HCT116 (cell line): ENCODE measurements around the gene ARSJ. TPM values are rescaled to one million over a fixed set of nuclear protein-coding genes. Genes with fewer than 3 reads are reported as not detected.

Experiments
- ATAC-seq: fragments of 200-7000 bp; cut with Tn5 transposase; 2 replicates; pipeline ENCODE4 v1.9.1; 2020; ENCODE audit warnings: mild to moderate bottlenecking, moderate library complexity
- BruUV-seq: library from RNA; stranded (reverse); fragments of 400-500 nt; replicated peaks from 2 replicates; lab custom pipeline; 2021; lab: Mats Ljungman, UMichigan
- CTCF ChIA-PET: fragments of 300-600 bp; sonication (Branson Sonifier 250); formaldehyde crosslinking; loops from one replicate; lab custom pipeline; 2021; ENCODE audit warnings: antibody characterized with exemption; lab: Charles Lee
- POLR2A ChIA-PET: fragments of 300-600, 350-600 bp; sonication (Branson Sonifier 250); formaldehyde crosslinking; loops from one replicate; lab custom pipeline; 2021; ENCODE audit warnings: antibody characterized with exemption; lab: Charles Lee
- RAD21 ChIA-PET, 2 experiments: fragments of 300-600 bp; sonication (Branson Sonifier 250); formaldehyde crosslinking; loops; one replicate each; lab custom pipeline; 2023; ENCODE audit warnings: low total read pairs in 2 of 2; ENCODE audit not compliant: uncharacterized antibody in 2 of 2, unreplicated experiment in 2 of 2, low non-redundant PET in 1 of 2; lab: Charles Lee
- DNase-seq: peaks from one replicate; pipeline ENCODE4 v3.0.0-alpha.2; 2010; ENCODE audit warnings: low read depth, low spot score
- H2AFZ ChIP-seq: fragments of 200-600 bp; shearing (Covaris generic), sonication (generic); 2 replicates; pipeline ENCODE4 v1.6.1; 2017; ENCODE audit warnings: low read depth, mixed run types, mixed read lengths, antibody characterized with exemption, low read length; ENCODE audit not compliant: poor library complexity, severe bottlenecking
- H3K27ac ChIP-seq: 2 replicates; pipeline ENCODE4 v1.5.1; 2012; ENCODE audit warnings: low read depth, low read length
- H3K27me3 ChIP-seq: fragments of 200-600 bp; sonication (generic); 2 replicates; pipeline ENCODE4 v1.6.1; 2016; ENCODE audit warnings: mixed run types, low read length, mixed read lengths; ENCODE audit not compliant: insufficient read depth
- H3K36me3 ChIP-seq, 2 experiments: fragments of 200-500 bp in 1 of 2; fragments of 200-600 bp in 1 of 2; sonication (Bioruptor generic) in 1 of 2; sonication (generic) in 1 of 2; 2 replicates each; pipeline versions ENCODE4 v1.5.1 to v1.6.1; 2014 to 2016; ENCODE audit warnings: low read length in 2 of 2, inconsistent platforms in 1 of 2, mixed read lengths in 1 of 2, mixed run types in 1 of 2; ENCODE audit not compliant: insufficient read depth in 2 of 2, control insufficient read depth in 1 of 2
- H3K4me1 ChIP-seq, 2 experiments: fragments of 200-600 bp in 1 of 2; sonication (generic) in 1 of 2; 2 replicates each; pipeline versions ENCODE4 v1.5.1 to v1.6.1; 2012 to 2017; ENCODE audit warnings: low read length in 2 of 2, inconsistent platforms in 1 of 2, mild to moderate bottlenecking in 1 of 2, mixed read lengths in 1 of 2, mixed run types in 1 of 2, moderate library complexity in 1 of 2; ENCODE audit not compliant: insufficient read depth in 2 of 2, control insufficient read depth in 1 of 2
- H3K4me2 ChIP-seq: fragments of 200-600 bp; sonication (generic); 2 replicates; pipeline ENCODE4 v1.6.1; 2017; ENCODE audit warnings: mixed run types, low read length, mixed read lengths
- H3K4me3 ChIP-seq, 2 experiments: fragments of 200-600 bp in 1 of 2; sonication (generic) in 1 of 2; replicated peaks in 1 of 2; 2 replicates each; pipeline ENCODE4 v1.5.1; 2011 to 2016; ENCODE audit warnings: low read length in 2 of 2, control low read depth in 1 of 2, low read depth in 1 of 2, mild to moderate bottlenecking in 1 of 2, mixed read lengths in 1 of 2, mixed run types in 1 of 2
- H3K79me2 ChIP-seq: fragments of 200-600 bp; sonication (generic); 2 replicates; pipeline ENCODE4 v1.6.1; 2017; ENCODE audit warnings: mild to moderate bottlenecking, mixed run types, low read length, moderate library complexity, mixed read lengths; ENCODE audit not compliant: insufficient read depth
- H3K9ac ChIP-seq: fragments of 200-600 bp; sonication (generic); 2 replicates; pipeline ENCODE4 v1.6.1; 2016; ENCODE audit warnings: low read length, mixed read lengths
- H3K9me2 ChIP-seq: fragments of 200-600 bp; sonication (generic), shearing (Covaris generic); 2 replicates; pipeline ENCODE4 v1.6.1; 2017; ENCODE audit warnings: mixed run types, mild to moderate bottlenecking, moderate library complexity; ENCODE audit not compliant: insufficient read depth
- H3K9me3 ChIP-seq, 2 experiments: fragments of 200-500 bp in 1 of 2; fragments of 200-600 bp in 1 of 2; sonication (Bioruptor generic) in 1 of 2; sonication (generic) in 1 of 2; 2 replicates each; pipeline ENCODE4 v1.6.1; 2014 to 2017; ENCODE audit warnings: low read length in 2 of 2, mixed read lengths in 2 of 2, inconsistent platforms in 1 of 2, low read depth in 1 of 2, mild to moderate bottlenecking in 1 of 2, mixed run types in 1 of 2, moderate library complexity in 1 of 2; ENCODE audit not compliant: control insufficient read depth in 1 of 2, insufficient read depth in 1 of 2
- H4K20me1 ChIP-seq: fragments of 200-600 bp; sonication (generic), shearing (Covaris generic); 2 replicates; pipeline ENCODE4 v1.6.1; 2017; ENCODE audit warnings: mixed run types, mild to moderate bottlenecking, moderate library complexity; ENCODE audit not compliant: insufficient read depth
- ATF3 ChIP-seq: IDR thresholded peaks from 2 replicates; pipeline ENCODE4 v1.6.1; 2012
- CTCF ChIP-seq, 3 experiments: fragments of 200-600 bp in 1 of 3; sonication (generic) in 1 of 3; IDR thresholded peaks in 2 of 3; conservative IDR thresholded peaks in 1 of 3; 2 replicates each; pipeline ENCODE4 v1.5.1; 2012 to 2017; ENCODE audit warnings: low read depth in 2 of 3, low read length in 2 of 3, antibody characterized with exemption in 1 of 3, borderline replicate concordance in 1 of 3, control low read depth in 1 of 3, mild to moderate bottlenecking in 1 of 3, mixed read lengths in 1 of 3, mixed run types in 1 of 3, moderate library complexity in 1 of 3; ENCODE audit not compliant: insufficient read depth in 1 of 3
- EGR1 ChIP-seq: IDR thresholded peaks from 2 replicates; pipeline ENCODE4 v1.6.1; 2012; ENCODE audit warnings: low read depth
- FOSL1 ChIP-seq: IDR thresholded peaks from 2 replicates; pipeline ENCODE4 v1.6.1; 2012; ENCODE audit warnings: low read depth
- SIN3A ChIP-seq: IDR thresholded peaks from 2 replicates; pipeline ENCODE4 v1.6.1; 2012; ENCODE audit warnings: low read depth
- YY1 ChIP-seq: IDR thresholded peaks from 2 replicates; pipeline ENCODE4 v1.6.1; 2011; ENCODE audit warnings: low read length, low read depth, moderate library complexity, mild to moderate bottlenecking; ENCODE audit not compliant: insufficient replicate concordance; ENCODE audit errors: extremely low read depth
- intact Hi-C: fragments of 100-400 bp; cut with micrococcal nuclease; formaldehyde crosslinking; loops from 2 replicates; pipeline ENCODE4 v1.10.0; 2022
- total RNA-seq: library from RNA; stranded (reverse); gene quantifications from one replicate; pipeline ENCODE4 v1.2.1, GENCODE V29; 2021; ENCODE audit not compliant: unreplicated experiment

ARSJ gene
- total RNA-seq, 1 experiment from 2014 or later, result 2.3 TPM

GRCh38 chr4:113872426-113873260 is 106.8 kb downstream of the ARSJ start:
- no peak overlapping the region for H3K4me2 ChIP-seq
- peaks cover 0 to 5% of the 10 kb centered on the region in 2 experiments; a peak in 2 of 4 replicates for H3K4me1 ChIP-seq
- no peak overlapping the region for H3K27ac ChIP-seq
- ChIA-PET CTCF (no interaction called here), RAD21 (no interaction called here), POLR2A (no interaction called here)
- H3K27me3 ChIP-seq, result no peaks in the 10 kb centered on the region
- no peaks in the 10 kb centered on the region for H3K79me2 ChIP-seq
- no peak overlapping the region for H3K9ac ChIP-seq
- no peaks in the 10 kb centered on the region for H3K9me3 ChIP-seq
- no TSS peak for BruUV-seq
- no peaks in the 10 kb centered on the region for H4K20me1 ChIP-seq
- H2AFZ ChIP-seq, result no peak overlapping the region
- TF ChIP-seq EGR1, result no peak
- TF ChIP-seq ATF3, result no peak
- TF ChIP-seq FOSL1, result no peak
- no peak for TF ChIP-seq SIN3A
- no peak for TF ChIP-seq YY1
- TF ChIP-seq CTCF (IDR thresholded peaks at IDR 0.05 in 2 of 3, conservative IDR thresholded peaks at IDR 0.05 in 1 of 3; ENCODE audit: borderline replicate concordance in 1 of 3, insufficient read depth in 1 of 3, low read depth in 2 of 3, low read length in 2 of 3), result no peak
- ATAC-seq (no peak), DNase-seq (no peak)
- intact Hi-C loops, result no loop called here
- no peak overlapping the region for H3K4me3 ChIP-seq
- no peaks in the 10 kb centered on the region for H3K36me3 ChIP-seq
- no peaks in the 10 kb centered on the region for H3K9me2 ChIP-seq
